Adipose tissue (tissue), 3 donors: Measurements from ENCODE around the gene SORCS2. TPM values are rescaled to one million over a fixed set of nuclear protein-coding genes. Genes with fewer than 3 reads are reported as not detected.

Experiments used
- H3K27ac ChIP-seq: one replicate; pipeline ENCODE4 v1.5.1; 2013; ENCODE audit warnings: low read depth, low read length
- WGBS, 3 donors: extraction: QIAGEN DNeasy Blood & Tissue Kit; methylation state at CpG; one replicate each; pipeline ENCODE4 v1.1.7; 2013; 5-methylcytosine and 5-hydroxymethylcytosine counted together
- polyA plus RNA-seq, 3 donors: library from polyadenylated mRNA; stranded (reverse); fragments of 200-250 nt; gene quantifications; one replicate each; pipeline ENCODE4 v1.2.3, GENCODE V29; 2013
- donor health status: healthy with polysubstance abuse.
- donor health status: Bipolar disorder and iron deficiency.
- donor health status: healthy.

Gene SORCS2
- polyA plus RNA-seq, 3 donors: 0.22 to 2.2 (median 0.83) TPM

DNA sequence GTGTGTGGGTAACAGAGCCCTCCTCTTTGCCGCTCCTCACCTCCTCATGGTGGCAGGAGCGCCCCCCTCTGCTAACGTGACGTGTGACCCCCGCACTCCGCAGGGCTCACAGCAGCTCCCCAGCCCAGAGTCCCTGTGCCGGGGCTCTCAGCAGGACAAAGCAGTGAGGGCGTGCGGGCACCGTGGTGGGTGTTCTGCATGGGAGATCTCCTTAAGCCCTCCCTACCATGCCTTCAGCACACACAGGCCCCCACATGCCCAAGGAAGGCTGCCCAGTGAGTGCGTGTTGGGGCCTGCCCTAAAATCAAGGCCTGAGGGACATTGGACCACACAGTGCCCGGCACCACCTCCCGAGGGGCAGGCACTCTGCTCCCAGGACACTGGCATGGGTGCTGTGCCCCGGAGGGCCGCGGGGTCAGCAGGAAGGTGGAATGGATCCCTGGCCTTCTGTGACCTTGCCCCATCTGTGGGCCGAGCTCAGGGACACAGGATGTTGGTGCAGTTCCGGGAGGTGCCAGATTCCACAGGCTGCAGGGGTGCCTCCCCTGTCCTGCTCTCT is 232.3 kb downstream of the SORCS2 start:
- H3K27ac ChIP-seq: no peak overlapping the region
- 70 to 82% (median 74%) methylated on average over 18 of the region's 18 CpGs for WGBS, 3 donors

DNA sequence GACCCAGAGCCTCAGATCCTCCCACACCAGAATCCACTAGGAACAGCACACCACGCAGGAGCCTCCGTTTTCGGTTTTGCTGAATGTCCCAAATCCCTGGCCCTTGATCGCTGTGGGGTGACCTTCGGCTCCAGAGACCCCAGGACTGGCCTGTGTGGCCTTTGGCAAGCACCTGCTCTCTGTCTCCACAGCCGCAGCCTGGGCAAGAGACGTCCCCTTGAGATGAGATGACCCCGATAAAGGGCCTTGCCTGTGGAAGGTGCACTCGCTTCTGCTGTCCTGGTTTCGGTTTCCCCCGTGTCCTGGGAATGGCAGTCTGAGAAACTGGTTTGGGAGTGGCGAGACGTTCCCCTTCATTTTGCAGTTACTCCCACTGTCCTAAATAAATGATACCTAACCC is 232.8 kb downstream of the SORCS2 start:
- 80 to 87% (median 85%) methylated on average over 13 of the region's 13 CpGs for WGBS, 3 donors
- no peak overlapping the region for H3K27ac ChIP-seq

DNA sequence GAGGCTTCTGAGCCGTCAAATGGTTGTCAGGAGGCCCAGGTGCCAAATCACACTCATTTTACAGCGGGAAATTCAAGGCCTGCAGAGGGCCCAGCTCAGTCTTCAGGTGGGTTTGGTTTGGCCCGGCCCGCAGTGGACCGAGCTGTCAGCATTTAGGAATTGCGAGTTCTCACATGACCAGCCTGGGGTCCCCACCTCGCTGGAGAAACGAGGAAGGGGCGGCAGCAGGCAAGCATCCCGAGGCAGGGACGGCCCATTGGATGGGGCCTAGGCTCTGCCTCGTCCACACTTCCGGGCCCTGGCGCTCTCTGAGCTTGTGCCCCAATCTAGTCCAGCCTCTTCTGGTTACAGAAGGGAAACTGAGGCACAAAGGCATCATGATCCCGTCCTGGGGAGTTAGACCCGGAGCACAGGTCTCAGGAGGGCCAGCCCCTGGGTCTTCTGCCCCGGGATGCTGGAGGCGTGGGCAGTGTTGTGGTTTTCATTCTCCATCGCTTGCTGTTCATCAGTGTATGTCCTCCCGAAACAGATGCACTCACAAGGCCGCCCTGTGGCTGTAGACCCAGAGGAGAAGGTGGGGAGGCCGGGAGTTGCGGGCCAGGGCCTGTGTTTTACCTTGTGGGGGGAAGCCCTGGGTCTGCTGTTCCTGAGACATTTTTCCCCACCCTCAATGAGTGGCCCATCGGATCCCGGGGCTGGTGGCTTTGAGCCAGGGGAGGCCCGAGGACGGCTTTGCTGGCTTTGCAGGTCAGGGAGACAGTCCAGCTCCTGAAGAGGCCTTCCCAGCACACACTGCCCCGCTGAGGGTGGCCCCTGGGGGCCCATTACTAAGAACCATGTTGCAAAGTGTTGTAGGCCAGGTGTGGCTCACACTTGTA is 233.5 kb downstream of the SORCS2 start:
- 79 to 87% (median 85%) methylated on average over 28 of the region's 28 CpGs for WGBS, 3 donors

DNA sequence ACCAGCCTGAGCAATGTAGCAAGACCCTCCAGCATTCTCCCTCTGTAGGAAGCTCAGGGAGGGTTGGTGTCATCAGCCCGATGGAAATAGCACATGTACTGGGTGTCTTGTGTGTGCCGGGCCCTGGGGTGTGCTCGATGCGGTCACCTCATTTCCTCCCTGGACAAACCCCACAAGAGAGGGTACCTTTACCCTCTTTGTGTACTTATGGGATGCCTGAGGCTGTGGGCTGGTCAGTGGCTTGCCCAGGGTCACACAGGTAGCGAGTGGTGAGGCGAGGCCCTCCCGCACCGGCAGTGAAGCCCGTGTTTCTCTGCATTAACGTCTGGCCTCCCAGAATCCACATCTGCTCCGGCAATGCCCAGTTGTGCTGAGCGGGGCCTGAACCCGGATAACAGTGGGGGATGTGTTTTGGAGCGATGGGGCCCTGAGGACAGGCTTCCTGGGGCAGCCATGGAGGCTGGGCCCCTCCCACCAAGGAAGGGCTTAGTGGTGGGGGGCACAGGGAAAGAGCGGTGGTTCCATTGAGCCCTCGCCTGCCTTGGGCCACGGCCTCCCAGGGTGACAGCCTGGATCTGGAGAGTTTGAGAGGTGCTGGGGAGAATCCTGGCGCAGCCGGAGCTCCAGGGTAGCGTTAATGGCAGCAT is 234.3 kb downstream of the SORCS2 start:
- 87 to 89% (median 88%) methylated on average over 19 to 20 of the region's 20 CpGs for WGBS, 3 donors

More for the DNA sequence above, 233.5 kb downstream of the SORCS2 start:
- H3K27ac ChIP-seq: no peak overlapping the region

DNA sequence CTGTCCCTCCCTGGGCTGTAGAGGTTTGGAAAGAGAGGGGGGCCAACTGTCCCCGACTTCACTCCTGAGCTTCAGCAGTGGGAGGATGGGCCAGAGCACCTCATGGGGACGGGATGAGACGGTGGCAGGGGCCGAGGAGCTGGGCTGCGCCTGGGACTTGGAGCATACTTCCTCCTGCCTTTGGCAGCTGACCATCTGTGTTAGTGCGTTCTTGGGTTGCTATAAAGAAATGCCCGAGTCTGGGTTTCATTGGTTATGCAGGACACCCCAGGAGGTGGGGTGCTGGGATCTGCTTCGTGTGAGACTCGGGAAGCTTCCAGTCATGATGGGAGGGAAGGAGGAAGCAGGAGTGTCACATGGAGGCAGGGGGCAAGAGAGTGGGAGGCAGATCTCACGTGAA is 235.0 kb downstream of the SORCS2 start:
- WGBS, 3 donors: 48 to 55% (median 51%) methylated on average over 10 of the region's 10 CpGs
- no peak overlapping the region for H3K27ac ChIP-seq

More for the DNA sequence above, 234.3 kb downstream of the SORCS2 start:
- H3K27ac ChIP-seq: no peak overlapping the region

DNA sequence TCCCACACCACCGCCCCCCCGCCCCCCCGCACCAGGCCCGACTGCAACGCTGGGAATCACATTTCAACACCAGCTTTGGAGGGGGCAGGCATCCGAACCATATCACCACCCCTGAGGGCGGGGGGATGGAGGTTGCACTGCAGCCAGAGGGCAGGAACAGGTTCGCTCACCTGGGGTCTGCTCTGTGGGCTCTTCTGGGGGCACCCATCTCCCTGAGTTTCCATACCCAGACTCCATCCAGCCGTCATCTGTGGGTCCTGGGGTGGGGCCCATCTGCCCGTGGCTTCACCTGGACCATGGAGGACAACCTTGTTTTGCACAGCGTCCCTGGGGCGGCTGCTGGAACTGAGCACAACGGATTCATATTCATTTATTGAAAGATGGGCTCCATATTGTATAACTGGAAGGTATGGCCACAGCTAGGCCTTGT is 235.5 kb downstream of the SORCS2 start:
- no peak overlapping the region for H3K27ac ChIP-seq
- 68 to 84% (median 82%) methylated on average over 10 to 13 of the region's 13 CpGs for WGBS, 3 donors

DNA sequence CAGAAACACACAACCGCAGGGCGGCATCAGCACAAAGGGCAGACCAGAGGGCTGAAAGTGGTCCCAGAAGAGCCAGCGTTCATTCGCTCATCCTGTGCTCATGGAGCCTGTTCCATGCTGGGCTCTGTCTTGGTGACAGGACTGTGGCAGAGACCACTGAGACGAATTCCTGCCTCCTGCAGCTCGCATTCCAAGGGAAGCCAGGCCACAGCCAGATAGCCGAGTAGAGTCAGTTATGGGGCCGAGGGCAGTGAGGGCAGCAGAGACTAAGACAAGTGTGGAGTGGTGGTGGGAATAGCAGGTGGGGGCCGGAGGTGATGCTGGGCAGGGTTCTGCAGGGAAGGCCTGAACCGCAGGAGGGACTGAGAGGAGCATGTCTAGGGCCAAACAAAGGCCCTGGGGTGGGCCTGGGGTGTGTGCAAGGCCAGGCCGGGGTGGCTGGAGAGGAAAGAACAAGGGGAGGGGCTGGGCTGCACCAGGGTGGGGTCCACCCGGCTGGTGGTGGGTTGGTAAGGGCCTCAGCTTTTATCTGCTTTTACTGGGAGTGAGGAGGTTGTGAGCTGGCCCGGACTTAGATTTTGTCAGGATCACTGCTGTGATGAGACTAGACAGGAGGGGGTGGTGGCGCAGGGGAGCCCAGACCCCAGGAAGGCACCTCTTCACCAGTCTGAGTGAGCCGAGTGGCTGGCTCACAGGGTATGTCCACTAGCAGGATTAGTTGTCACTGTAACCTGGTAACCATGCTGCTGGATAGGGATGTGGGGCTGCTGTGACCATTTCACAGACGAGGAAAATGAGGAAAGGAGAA is 236.1 kb downstream of the SORCS2 start:
- no peak overlapping the region for H3K27ac ChIP-seq
- 73 to 84% (median 80%) methylated on average over 16 of the region's 16 CpGs for WGBS, 3 donors

DNA sequence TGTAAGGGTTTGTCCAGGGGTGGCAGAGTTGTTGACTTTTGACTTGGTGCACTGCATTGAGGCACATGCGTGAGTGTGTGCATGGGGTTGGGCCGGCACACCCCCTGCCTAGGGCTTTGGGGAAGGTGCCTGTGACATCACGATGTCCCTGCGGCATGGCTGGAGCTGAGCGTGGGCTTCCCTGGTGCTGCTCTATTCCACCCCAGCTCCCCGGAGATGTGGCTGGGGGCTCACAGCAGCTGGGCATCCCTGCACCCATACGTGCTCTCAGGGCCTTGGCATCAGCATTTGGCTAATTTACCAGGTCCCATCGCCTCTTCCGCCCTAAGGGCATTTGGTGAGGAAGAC is 236.7 kb downstream of the SORCS2 start:
- no peak overlapping the region for H3K27ac ChIP-seq
- WGBS, 3 donors: 81 to 88% (median 85%) methylated on average over 9 of the region's 9 CpGs

DNA sequence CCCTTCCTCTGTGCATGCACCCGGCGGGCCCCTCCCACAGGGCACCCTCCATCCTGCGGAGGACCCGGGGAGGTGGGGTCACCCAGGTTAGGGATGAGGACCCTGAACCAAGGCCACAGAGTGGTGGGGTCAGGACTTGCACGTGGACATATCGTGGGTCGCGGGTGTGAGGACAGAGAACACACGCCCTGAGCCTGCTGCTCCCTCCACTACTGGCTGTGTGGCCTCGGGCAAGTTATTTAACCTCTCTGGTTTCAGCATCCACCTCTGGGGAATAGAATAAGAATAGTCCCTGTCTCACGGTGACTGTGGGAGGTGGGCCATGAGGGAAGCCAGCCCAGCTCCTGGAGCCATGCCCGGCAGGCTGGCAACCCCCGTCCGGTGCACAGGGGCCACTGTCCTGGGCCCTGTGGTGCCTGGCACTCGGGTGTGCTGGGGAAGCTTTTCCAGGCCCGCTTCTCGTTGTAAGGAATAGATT is 237.3 kb downstream of the SORCS2 start:
- H3K27ac ChIP-seq: no peak overlapping the region
- 60 to 73% (median 71%) methylated on average over 17 of the region's 17 CpGs for WGBS, 3 donors

DNA sequence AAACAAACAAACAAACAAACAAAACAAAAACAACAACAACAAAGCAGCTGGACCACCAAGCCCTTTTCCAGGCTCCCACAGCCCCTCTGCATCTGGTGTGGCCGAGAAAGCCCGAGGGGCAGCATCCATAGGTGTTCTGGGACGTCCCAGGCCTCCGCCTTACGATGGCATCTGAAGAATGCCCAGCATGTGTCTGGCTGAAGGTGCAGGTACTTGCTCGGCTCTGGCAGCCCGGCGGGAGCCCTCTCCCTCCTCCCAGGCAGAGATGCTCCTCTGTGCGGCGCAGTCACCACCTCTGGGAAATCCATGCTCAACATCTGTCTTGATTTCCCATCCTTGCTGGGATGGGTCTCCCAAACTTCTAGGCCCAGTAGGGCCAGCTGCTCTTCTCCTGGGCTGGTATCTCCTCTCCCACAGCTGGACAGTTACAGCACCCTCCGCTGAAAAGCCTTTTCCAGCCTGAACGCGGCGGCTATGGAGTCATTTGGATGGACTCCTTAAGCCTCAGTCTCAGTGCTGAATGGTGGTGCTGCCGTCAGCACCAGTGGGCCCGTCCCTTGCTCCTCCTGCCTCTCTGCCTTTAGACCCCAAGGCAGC is 238.1 kb downstream of the SORCS2 start:
- 31 to 64% (median 59%) methylated on average over 15 to 16 of the region's 16 CpGs for WGBS, 3 donors
- H3K27ac ChIP-seq: no peak overlapping the region

DNA sequence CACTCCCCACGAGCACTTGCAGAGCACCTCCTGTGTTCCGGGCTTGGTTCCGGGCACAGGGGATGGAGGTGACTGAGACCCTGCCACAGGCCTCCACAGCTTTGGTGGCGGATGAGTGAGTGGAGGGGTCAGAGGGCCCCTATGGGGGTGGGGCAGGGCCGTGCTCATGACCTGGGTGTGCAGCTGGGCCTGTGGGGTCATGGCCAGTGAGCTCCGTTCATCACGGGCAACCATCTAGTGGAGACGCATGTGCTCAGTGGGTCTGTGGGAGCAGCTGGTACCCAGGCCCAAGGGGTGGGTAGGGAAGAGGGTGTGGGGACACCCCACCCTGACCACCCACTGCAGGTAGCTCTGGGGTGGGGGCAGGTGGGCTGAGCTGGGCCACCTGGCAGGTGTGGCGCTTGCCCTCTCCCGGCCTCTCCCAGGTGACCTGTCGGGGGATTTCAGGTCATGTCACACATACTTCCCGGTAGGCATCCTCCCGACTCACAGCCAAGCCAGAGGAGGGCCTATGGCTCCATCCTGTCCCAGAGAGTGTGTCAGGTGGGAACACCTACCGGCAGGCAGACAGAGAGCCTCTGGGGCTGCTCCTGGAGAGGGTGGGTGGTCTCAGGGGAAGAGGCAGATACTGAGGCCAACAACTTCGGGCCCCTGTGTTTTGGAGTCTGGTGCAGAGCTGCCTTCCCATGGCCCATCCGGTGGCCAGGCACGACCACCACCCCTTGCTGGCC is 238.8 kb downstream of the SORCS2 start:
- no peak overlapping the region for H3K27ac ChIP-seq
- 63 to 84% (median 82%) methylated on average over 17 of the region's 17 CpGs for WGBS, 3 donors

DNA sequence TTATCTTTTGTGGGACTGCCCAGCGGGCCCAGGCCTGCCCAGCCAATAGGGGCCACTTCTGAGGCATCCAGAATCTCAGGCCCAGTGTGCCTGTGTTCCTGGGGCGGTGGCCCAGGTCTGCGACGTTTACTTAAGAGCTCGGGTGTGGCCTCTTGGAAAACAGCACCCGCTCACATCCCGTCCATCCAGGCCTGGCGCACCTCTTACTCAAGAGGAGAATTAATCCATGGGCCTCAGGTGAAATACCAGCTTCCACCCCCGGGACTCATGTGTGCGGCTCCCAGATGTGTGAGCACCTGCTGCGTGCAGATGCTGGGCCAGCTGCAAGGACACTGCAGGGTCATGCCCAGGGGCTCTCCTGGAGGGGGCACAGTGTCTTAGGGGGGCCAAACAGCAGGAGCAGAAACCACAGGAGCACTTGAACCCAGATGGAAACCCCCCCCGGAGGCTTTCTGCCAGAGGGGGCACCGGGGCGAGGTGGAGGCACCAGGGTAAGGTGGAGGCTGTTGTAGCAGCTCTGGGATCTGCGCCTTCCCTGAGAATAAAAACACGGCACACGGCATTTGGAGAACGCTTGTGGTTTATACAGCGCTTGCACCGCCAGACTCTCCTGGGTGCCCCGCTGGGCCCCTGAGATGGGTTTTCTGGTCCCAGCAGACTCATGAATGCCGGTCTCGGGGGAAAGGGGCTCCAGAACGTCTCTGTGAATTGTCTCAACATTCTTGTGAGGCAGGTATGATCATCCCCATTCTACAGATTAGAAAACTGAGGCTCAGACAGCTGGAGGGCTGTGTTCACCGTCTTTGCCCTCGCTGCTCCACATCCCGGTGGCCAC is 239.6 kb downstream of the SORCS2 start:
- WGBS, 3 donors: 78 to 90% (median 87%) methylated on average over 27 of the region's 27 CpGs
- no peak overlapping the region for H3K27ac ChIP-seq

DNA sequence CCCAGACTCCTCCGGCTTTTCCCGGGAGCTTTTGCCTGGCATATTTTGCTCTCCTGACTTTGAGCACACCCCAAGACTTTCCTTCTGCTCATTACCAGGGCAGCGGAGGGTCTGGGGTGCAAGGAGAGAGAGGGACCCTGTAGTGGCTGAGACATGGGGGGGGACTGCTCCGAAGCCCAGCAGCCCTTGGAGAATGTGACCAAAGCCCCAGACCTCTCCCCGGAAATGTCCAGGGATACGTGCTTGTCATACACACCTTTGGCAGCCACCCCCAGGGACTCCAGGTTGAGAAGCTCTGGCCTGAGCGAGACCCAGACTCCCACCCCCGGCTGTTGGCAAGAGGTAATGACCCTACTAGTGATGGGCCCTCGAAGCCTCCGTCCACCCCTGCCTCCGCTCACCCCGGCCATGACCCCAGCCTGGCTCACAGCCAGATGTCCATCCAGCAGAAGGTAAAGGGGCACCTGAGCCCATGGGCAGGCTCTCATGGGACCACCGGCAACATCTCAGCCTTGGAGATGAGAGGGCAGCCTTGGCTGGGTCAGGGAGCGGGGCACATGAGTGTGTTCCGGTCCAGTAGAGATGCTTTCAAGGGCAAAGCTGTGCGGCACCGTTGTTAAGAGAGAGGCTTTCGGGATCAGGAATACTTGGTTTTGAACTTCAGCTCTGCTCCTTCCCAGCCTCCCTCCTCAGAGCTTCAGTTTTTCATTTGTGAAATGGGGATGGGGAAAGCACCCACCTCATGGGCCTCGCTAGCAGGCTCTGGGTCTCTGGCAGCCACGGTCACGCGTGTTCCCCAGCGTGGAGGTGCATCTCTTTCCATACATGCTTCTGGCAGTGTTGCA is 240.4 kb downstream of the SORCS2 start:
- H3K27ac ChIP-seq: no peak overlapping the region
- 76 to 89% (median 89%) methylated on average over 23 of the region's 23 CpGs for WGBS, 3 donors

DNA sequence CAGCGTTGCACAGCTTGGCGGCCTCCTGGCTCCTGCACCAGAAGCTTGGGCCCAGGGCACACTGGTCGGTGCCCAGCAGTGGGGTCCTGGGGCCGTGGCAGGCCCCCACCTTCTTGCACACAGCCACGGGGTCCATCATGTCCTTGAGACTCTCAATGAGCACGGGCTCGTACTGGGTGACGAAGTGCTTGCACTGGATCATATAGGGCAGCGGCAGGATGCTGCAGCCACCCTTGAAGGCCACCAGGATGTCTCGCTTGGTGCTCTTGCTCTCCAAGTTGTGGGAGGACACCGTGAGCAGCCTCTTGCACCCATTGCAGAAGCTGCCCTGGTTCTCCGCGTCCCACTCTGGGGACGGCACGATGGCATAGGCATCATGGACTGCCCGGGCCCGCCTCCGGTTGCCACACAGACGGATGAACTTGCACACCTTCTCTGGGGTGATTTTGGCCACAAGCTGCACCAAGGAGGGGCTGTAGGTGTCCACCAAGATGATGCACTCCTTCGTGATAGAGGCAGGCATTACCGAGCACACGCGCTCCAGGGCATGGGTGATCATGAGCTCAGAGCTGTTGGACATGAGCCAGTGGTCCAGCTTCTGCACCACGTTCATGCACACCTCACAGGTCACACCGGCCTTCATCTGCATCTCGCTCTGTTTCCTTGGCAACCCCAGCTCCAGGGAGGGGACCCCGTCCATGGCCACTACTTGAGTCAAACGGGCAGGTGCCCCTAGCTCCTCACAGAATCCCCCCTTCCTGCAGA is 241.2 kb downstream of the SORCS2 start:
- 70 to 86% (median 86%) methylated on average over 28 of the region's 28 CpGs for WGBS, 3 donors
- H3K27ac ChIP-seq: no peak overlapping the region

DNA sequence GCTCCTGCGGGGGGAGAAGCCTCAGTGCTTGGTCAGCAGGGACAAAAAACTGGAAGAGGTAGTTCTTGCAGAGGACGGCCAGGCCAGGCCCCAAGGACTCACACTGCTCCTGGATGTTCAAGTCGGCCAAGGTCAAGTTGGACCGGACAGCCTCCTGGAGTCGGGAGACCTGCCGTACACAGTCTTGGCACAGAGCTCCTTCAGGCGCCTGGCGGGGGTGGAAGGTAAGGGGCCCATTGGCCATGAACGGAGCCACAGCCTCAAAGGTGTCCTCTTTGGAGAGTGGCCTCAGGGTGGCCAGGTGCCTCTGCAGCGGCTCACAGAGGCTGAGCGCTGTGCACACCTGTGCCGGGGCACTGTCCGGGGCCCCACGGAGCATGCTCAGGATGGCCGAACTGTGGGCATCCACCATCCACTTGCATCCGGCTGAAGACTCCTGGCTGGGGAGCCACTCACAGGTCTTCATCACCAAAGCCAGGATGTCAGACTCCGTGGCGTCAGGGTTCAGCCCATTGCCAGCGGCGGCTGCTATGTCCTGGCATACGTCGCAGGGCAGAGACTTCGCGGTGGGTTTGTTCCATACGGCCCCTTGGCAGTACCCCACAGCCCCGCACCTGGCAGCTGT is 241.9 kb downstream of the SORCS2 start:
- no peak overlapping the region for H3K27ac ChIP-seq
- WGBS, 3 donors: 85 to 88% (median 86%) methylated on average over 26 of the region's 26 CpGs
